ENCODE results near the gene NEK10.
"Not testable (repeated sequence)": the region's sequence is repeated elsewhere in the genome, so short reads cannot be mapped to it uniquely, and the experiment has no call there.

NEK10 gene

DNA sequence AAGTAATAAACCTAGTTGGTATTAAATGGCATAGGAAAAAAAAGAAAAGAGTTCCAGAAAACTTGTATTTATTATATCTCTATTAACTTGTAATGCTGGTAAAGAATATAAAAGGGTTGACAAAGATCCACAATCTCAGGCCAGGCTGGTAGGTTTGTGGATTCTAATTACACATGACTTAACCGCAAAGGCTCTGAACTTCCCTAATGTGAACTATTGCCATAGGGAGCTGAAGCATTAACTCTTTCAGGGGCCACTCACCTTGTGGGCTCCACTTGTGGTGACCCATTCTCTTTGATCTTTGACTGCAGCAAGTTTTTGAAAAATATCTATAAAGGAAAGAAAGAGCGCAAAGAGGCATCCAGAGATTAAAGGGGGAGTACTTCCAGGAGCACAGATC is 58.5 kb downstream of the NEK10 start:
- DNase-seq: no peak

- no peak for DNase-seq
Observed at GRCh38 chr3:27307566-27307965, 61.6 kb downstream of the NEK10 start.

GRCh38 chr3:27302891-27303290 is 66.3 kb downstream of the NEK10 start:
- no peak for DNase-seq

- DNase-seq: not testable (repeated sequence)
Observed at GRCh38 chr3:27298981-27299380, 70.2 kb downstream of the NEK10 start.

DNA sequence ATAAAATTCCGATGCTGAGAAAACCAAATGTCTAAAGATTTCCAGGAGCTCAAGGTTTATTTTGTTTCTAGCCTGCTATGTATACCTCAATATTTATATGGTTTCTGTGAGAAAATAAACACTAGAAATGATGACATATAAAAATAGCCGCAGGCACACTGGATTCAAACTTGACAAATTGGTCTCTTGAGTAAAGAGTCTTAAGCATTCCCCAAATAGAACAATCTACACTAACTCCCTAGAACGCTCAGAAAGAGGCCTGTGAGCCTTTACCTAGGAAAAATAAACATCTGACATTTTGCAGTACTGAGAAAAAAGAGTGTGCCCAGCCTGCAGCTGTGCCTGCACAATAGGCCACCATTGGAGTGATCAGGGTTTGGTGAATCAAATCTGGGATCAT is 75.2 kb downstream of the NEK10 start:
- DNase-seq: no peak

DNA sequence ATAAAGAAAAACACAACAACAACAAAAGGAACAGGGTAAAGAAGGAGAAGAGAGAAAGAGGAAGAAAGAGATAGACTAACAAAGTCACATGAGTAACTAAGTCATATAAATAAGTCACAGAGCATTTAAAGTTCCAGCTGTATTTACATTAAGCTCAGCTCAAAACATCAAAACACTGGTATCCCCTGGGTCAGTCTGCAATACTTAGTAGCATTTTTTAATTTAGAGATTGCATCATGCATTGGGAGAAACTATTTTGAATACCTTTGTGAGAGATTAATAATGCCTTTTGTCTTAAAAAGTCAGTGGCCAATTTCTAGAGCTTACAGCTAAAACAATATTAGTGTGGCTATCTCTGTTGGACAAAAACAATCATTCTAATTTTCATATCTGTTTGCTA is 78.4 kb downstream of the NEK10 start:
- no peak for DNase-seq

GRCh38 chr3:27289769-27290413 is 79.3 kb downstream of the NEK10 start:
- no peak for DNase-seq

GRCh38 chr3:27287052-27287451 is 82.1 kb downstream of the NEK10 start:
- DNase-seq: no peak

GRCh38 chr3:27286467-27286866 is 82.7 kb downstream of the NEK10 start:
- DNase-seq: not testable (repeated sequence)

GRCh38 chr3:27285668-27286067 is 83.5 kb downstream of the NEK10 start:
- DNase-seq: no peak

DNA sequence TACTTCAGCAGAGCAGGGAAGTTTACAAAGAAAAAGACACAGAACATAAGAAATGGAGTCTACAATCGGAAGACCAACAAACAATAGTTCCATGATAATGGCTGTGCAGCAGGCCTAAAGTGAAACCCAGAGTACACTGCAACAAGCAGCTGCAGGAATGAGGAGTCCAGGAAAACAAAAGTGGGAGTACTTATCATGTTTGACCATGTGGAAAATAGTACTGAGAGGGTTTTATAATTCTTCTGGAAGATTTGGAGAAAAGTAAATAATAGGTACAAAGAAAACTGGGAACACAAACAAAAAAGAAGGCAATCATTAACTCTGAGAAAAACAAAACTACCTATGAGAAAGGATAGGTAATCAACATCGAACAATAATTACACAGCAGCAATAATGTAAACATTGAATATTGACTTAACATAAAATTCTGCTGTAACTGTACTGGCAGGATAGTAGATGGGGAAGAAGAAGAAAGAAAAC is 87.5 kb downstream of the NEK10 start:
- no peak for DNase-seq

DNA sequence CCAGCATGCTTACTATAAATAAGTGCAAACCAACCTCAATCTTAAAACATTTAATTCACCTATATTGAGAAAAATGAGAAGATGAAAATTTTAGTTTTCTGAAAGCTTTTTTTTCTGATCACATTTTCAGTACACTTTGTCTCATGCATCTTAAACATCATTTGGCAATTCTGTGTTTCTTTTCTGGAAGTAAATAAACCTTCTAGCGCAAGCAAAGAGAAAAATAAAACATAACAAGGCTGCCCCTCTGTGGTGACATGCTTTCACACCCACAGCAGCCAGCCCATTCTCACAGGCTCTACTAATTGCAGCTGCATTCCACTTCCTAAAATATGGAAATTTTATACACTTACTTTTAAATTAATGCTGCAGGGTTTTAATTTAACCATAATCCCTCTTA is 90.1 kb downstream of the NEK10 start:
- no peak for DNase-seq

GRCh38 chr3:27278383-27279055 is 90.7 kb downstream of the NEK10 start:
- DNase-seq: no peak

GRCh38 chr3:27275441-27275990 is 93.7 kb downstream of the NEK10 start:
- DNase-seq: no peak

- DNase-seq: no peak
Observed at GRCh38 chr3:27271890-27272289, 97.3 kb downstream of the NEK10 start.

DNA sequence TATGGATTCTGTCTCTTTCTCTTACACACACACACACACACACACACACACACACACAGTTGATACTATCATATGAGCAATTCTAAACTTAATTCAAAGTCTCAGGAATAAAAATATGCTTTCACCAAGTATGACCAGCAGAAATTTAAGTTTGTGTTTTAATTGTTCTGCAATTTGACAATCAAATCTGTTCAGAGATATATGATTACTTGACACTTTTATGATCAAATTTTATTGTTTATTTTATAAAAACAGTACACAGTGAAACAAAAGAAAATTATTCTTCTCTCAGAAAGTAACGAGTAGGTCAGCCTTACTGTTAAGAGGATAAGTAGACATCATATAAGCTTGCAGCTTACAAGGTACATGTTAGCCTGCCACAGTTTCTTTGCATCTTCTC is 114.3 kb downstream of the NEK10 start:
- no peak for DNase-seq

GRCh38 chr3:27253831-27254230 is 115.4 kb downstream of the NEK10 start:
- no peak for DNase-seq

DNA sequence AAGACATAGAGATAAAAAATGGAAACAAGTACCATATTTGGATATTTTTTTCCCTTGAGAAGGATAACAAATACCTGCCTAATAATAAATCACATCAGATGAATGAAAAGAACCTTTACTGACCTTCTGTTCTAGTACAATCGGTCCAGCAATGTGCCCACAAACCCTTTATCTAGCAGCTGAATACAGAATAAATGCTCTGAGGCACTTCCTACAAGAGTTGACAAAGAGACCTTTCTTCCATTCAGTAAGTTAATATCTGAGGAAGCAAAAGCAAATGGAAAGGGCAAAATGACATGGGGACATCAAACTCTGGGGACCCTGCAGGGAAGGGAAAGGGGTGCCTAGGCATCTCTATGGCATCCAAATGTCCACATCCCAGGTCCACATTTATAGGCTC is 115.8 kb downstream of the NEK10 start:
- DNase-seq: no peak

DNA sequence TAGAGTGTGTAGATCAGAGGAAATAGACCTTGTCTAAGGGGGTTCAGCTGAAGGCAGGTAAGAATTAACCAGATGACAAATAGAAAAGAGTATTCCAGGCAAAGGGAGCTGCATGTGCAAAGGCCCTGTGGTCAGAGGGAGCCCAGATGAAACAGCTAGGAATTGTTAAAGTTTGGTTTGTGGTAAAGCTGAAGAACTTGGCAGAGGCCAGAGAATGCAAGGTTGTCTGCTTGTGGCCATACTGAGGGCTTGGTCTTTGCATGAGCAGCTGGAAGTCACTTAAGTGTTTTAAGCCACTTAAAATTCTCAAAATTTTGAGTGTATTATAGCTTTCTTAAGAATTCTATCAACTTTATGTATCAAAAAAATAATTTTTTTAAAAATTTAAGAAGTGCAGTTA is 116.5 kb downstream of the NEK10 start:
- DNase-seq: no peak

- no peak for DNase-seq
Observed at GRCh38 chr3:27244374-27244773, 124.8 kb downstream of the NEK10 start.

GRCh38 chr3:27239951-27240350 is 129.2 kb downstream of the NEK10 start:
- DNase-seq: no peak

DNA sequence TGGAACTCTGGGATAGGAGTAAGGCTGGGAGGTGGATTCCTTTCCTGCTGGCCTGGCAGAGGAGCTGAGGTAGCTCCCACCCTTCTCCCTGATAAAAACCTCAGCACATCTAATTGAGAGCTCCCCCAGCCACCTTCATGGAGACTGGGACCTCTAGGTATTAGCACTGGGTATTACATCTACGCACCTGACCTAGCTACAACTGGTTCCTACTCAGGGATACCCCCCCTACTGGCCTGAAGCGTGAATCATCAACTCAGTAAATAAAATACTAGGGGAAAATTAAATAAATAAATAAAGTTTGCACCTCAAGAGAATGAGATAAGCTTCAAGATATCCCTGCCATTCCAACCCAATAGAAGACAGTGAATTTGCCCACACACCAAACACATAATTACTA is 140.4 kb downstream of the NEK10 start:
- no peak for DNase-seq

GRCh38 chr3:27224197-27224596 is 145.0 kb downstream of the NEK10 start:
- no peak for DNase-seq

DNA sequence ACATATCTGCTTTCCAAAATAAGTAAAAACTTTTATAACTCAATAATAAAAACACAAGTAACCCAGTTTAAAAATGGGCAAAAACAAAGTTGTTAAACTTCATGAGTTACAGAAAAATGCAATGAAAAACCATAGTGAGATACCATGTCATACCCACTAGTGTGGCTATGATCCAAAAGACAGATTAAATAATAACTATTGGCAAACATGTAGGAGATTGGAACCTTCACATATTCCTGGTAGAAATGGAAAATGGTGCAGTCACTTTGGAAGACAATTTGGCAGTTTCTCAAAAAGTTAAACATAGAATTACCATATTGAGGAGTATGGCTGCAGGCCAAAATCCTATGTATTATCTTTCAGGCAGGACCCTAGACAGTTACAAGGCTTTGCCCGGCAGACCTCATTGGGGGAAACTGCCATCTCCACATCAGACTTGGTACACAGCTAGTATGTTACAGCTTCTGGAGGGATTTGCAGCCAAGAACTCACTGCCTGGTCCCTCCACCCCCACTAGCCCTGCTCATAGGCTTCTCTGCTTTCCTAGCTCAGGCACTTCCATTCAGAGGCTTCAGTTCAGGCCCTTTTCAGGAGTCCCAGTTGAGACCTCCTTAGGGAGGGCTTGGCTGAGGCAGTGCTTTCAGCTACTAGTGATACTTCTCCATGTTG is 147.8 kb downstream of the NEK10 start:
- DNase-seq: no peak

Measured in activated CD4-positive, alpha-beta T cell treated with anti-CD3 and anti-CD28 coated beads for 4 hours (primary cell).